T47D (cell line): ENCODE measurements around the gene PNLDC1.
"Not testable (repeated sequence)": the region's sequence is repeated elsewhere in the genome, so short reads cannot be mapped to it uniquely, and the experiment has no call there.

Experiments used
- DNase-seq, 2 experiments: peaks; one replicate each; pipeline versions ENCODE4 v3.0.0 to v3.0.0-alpha.2; 2011 to 2012; ENCODE audit warnings: low read depth in 1 of 2, low spot score in 1 of 2
- JUND ChIP-seq: IDR thresholded peaks from 2 replicates; pipeline ENCODE4 v1.6.1; 2012; ENCODE audit warnings: low read depth
- in situ Hi-C: cut with HindIII; loops from 2 replicates; pipeline ENCODE4 v1.10.0; 2016; ENCODE audit warnings: low sequenced_read_pairs, low pct_unique_long_range_greater_than_20kb

PNLDC1 gene

DNA sequence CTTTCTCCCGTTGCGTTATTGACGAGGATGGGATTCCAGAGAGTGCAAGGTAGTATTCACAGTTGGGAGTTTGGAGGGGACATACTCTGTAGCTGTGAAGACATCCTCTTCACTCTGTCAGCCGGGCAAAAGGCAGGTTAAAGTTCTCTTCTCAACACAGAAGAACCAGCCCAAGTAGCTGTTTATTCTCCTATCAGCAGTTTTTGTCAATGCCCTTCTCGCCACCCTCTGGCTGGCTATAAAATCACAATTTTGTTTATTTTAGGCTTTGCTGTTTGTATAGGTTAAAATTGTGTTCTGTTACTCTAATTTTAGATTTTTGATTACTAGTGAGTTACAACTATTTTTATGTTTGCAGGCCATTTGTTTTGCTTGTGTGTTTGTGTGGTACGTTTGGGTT is 52.8 kb downstream of the PNLDC1 start:
- in situ Hi-C loops, result no loop called here
- DNase-seq, result peak in 1 of 2 experiments; percentile 10
- TF ChIP-seq JUND, result no peak

DNA sequence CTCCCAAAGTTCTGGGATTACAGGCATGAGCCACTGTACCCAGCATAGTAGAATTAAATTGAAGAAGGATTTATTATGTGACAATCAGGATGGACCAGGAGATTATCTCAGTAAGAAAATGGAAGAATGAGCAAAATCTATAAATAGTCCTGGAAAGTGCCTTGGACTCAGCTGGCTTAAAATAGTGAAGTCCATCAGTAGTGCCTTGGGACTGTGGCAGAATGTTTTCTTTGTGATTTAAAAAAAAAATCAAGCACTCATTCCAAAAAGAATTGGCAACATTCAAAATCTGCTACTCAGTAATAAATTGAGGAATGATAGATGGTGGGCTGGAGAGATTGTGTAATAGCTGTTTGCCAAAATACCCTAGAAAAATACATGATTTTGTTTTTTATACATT is 53.7 kb downstream of the PNLDC1 start:
- in situ Hi-C loops, result no loop called here
- no peak for TF ChIP-seq JUND
- DNase-seq, result no peak

DNA sequence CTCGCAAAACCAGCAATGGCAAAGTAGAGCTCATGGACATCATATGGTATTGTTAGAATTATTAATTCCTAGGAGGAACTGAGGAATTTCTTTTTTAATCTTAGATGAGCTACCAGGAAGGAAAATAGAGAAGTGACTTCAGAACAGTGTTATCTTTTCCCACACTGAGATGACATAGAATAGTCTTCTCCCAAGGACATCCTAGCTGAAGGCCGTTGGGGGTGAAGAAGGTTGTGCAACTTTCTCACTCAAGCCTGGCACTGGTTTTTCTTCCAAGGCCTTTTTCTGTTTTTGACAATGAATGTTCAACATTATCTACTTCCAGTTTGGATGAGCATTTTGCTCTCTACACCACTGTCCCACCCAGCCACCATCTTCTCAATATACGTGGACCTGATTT is 54.9 kb downstream of the PNLDC1 start:
- in situ Hi-C loops, result no loop called here
- DNase-seq, result no peak
- TF ChIP-seq JUND, result no peak

DNA sequence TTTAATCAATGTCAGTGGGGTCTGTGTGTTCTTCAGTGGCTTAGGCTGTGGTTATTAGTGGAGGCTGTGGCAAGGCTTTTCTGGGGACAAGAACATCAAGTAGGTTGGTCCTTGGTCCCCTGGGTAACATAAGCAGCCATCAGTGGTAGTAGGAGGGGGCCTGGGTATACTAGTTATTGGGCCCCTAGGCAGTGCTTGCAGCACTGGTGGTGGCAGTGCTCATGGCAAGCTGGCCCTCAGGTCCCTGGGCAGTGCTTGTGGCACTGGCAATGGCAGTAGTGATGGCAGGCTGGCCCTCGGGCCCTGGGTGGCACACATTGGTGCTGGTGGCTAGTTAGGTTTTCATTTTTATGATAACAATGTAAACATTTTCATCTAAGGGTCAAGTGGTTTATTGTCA is 58.2 kb downstream of the PNLDC1 start:
- no peak for DNase-seq
- no peak for TF ChIP-seq JUND
- in situ Hi-C loops, result no loop called here

DNA sequence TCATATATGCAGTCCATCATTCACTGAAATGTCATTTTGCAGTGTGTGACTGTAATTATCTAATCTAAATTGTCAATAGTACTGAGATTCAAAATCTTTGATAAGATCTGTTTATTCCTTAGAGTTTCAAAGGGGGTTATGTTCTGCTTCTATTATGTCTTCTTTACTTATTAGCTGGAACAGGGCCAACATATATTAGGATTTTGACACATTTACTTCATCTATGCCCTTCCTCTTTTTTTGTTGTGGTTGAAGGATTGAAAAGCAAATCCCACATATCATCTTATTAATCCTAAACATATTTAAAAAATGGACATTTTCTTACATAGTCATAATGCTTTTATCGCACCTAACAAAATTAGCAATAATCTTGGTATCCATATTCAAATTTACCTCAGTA is 60.4 kb downstream of the PNLDC1 start:
- TF ChIP-seq JUND, result no peak
- in situ Hi-C loops, result no loop called here
- DNase-seq, result no peak

DNA sequence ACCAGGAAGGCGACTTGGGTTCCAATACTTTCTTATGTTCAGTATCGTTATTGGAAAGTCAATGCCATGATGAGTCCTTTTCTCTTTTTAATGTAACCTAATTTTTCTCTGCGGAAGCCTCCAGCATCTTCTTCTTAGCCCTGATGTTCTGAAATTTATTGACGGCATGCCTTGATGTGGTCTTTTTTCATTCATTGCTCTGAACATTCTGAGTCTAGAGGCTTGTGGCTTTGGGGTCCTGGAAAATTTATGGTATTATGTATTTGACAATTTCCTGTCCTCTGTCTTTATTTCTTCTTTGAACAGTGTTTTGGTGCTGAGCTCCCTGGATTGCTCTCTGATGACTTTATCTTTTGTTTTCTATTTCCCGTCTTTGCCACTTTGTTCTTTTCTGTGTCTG is 62.0 kb downstream of the PNLDC1 start:
- no peak for DNase-seq
- TF ChIP-seq JUND, result no peak
- in situ Hi-C loops, result no loop called here

DNA sequence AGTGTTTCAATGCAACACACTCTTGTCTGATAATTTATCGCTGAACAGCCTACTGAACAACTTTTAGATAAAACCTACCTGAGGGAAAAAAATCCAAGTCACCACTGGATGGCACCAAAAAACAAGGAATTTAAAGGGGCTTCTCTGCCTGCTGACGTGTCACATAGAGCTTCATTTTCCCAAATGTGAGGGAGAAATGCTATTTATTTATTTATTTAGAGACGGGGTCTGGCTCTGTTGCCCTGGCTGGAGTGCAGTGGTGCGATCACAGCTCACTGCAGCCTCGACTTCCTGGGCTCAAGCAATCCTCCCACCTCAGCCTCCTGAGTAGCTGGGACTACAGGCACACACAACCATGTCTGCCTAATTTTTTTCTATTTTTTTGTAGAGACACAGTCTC is 63.3 kb downstream of the PNLDC1 start:
- DNase-seq, result peak; percentile 56 to 71
- in situ Hi-C loops, result not testable (repeated sequence)

DNA sequence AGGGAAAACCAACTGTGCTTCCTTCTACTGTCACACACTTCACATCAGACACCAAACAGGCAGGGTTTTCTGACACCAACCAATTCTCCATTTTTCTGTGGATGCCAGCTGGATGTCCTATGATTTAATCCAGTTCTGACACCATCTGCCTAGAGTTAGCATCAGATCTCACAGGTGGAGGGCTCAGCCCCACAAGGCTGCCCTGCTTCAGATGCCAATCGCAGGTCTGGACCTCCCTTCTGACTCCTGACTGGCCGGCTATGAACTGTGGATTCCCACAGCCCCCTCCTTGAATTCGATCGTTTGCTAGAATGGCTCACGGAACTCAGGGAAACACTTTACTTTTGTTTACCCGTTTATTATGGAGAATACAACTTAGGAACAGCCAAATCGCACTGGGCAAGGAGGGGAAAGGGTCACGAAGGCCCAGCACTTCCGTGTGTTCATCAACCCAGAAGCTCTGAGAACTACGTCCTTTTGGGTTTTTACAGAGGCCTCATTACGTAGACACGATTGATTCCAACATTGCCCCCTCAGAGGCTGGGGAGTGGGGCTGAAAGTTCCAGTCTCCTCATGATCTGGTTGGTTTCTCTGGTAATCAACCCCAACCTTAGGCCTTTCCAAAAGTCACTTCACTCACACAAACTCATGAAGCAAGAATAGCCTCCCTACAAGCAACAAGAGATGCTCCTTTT is 65.3 kb downstream of the PNLDC1 start:
- no peak for DNase-seq
- TF ChIP-seq JUND, result no peak
- in situ Hi-C loops, result no loop called here

DNA sequence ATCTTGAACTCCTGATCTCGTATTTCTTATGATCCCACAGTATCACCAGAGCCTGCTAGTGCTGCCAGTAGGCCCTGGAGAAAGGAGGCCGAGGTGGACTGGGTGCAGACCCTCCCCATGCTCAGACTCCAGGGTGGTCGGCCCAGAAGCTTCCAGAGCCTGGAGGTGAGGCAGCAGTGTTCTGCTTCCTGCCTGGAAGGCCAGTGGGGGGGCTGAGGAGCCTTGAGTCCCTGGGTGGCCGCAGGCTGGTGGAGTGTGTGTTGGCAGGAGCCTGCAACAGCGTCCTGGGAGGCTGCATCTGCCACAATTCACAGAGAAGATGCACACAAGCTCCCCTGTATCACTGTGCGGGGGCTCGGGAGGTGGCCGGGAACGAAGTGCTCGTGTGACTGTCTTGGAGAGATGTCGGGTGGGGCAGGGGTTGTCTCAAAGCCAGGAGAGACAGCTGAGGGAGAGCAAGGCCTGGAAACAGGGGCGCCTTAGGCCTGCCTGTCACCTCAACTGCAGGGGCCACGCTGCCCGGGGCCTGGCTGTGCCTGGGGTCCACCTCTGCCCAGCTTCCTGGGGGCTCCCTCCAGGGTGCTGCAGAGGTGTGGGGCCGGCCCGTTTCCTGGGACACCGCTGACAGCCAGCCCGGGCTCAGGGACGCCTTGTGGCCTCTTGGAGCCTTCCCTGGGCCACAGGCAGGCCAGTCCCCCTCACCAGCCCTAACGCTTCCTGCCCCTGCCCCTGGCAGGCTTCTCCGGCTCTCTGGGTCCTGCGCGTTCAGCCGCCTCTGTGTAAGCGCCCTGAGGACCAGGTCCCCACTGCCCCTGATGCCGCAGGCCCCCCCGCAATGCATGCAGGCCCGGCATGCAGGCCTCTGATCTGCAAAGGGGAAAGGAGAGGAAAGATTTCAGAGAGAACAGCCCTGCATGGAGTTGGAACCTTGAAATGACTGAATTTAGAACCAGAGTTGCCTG is 66.5 kb downstream of the PNLDC1 start:
- in situ Hi-C loops, result no loop called here
- TF ChIP-seq JUND, result no peak
- DNase-seq, result no peak
